Inflammatory macrophage treated with lipopolysaccharide for 4 hours (primary cell): ENCODE data around the gene NACC2.

Experiments
- DNase-seq: peaks from one replicate; pipeline ENCODE4 v3.0.0-alpha.2; 2020

The NACC2 gene

DNA sequence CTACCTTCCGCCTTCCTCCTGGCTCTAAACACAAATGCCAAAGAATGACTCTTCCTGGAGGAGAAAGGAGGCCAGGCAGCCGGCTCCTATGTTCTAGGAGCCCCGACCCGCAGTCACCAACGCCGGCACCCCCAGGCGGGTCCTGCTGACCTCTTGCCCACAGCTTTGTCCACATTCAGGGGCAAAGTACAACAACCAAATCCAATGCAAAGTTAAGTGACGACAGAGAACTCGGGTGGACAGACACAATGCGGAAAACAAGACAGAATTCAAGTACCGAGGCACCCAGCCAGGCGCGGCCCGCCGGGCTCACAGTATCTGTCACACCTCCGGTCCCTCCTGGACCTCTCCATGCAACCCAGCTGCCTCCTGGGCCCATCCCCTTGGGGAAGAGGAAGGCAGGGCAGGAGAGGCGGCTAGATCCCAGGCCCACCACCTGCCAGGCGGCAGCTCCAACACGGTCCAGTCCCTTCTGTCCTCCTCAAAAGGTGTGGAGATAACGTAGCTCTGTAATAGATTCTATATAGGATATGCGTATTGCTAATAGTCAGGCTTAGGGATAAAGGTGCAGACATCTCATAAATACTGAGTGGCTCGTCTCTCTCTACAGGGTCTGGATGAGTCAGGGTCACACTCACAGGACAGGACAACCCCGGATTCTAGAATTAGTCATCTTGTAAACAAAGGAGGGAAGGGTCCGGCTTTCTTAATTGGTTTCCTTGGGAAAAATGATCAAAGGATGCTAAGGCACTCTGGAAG, 87.0 kb downstream of the NACC2 start:
- DNase-seq: no peak

DNA sequence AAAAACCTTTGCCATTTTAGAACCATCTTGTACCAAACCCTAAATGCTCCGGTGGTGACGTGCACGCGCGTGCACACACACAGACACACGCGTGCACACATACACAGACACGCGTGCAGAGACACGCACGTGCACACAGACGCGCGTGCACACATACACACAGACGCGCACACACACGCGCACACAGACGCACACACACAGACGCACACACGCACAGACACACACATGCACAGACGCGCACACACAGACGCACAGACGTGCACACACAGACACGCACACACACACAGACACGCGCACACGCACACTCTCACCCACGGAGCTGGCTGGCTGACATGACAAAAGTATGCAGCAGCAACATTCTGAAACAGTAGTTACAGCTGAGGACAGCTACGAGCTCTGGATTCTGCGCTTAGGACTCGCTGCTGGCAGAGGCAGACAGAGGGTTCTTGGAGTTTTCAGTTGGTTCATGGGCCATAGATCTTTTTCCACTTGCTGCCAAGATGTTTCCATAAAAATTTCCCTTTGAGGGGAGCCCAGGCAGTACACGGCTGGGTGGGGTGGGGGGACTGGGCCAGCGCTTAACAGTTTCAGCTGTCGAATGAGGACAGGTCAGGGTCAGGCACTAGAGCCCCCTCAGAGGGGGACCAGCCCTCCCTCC, 87.7 kb downstream of the NACC2 start:
- DNase-seq: no peak

DNA sequence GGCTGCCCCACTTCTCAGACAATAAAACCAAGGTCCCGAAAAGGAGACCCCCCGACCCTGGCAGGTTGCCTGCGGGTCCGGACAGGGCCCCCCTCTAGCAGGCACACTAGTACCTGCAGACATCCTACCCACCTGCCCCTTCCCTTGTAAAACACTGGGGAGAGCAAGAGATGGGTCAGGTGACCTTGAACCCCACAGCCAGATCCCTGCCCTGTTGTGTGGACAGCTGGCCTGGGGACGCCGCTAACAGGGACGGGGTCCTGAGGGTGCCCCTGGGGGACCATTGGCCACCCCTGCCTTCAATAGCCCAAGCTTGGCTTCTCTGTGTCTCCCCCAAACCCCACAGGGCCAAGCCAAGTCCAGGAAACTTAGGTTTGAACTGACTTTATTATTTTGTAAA, 88.9 kb downstream of the NACC2 start:
- DNase-seq: no peak

- no peak for DNase-seq
Measured at GRCh38 chr9:136004712-136005111, 90.4 kb downstream of the NACC2 start.

DNA sequence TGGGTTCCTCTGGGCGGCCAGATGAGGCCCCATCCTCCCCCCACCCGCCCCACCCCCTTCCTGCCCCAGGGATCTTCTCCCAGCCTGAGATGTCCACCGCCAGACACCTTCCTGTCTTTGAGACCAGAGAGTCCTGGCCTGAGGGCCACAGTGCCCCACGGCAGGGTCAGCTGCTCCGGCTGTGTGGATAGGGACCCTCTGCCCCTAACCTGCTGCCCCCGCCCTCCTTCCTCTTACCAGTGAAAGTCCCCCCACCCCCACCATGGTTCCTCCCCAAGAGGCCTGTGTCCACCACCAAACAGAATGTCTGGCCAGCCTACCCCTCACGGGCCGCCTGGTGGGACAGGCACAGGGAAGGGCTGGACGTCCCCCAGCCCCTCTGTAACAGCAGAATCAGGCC, 90.9 kb downstream of the NACC2 start:
- no peak for DNase-seq

- no peak for DNase-seq
Measured at GRCh38 chr9:136003411-136004218, 91.5 kb downstream of the NACC2 start.

DNA sequence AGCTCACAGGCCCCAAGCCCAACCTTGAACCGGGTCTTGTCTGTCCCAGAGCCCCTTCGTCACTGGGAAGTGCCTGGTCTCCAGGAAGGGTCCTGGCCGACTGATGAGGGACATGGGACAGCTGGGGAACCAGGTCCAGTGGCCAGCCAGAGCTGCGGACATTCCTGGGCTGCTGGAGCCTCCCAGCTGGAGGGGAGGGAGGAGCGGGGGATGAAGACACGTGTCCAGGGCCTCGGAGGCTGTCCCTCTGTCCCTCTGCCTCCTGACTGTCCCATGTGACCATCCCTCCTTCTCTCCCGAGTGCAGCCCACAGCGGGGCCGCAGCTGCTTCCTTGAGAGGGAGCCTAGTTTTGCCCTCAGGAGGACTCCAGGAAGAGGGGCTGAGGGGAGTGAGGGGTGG, 92.2 kb downstream of the NACC2 start:
- no peak for DNase-seq

DNA sequence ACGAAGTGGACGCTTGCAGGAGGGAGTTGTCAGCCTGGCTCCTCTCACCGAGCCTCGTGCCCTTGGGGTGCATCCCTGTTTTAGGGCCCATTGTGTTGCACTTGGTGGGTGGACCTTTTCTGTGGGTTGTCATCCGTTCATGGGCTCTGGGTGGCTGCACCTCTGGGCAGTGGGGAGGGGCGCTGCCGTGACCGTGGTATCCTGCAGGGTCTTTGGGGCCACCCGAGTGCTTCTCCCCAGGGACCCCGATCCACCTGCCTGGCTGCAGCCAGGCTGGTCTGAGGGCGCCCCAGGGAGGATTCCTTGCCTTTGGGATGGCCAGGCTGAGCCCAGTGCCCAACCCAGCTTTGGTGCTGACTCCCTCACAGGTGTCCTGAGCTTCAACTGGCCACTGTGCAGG, 92.9 kb downstream of the NACC2 start:
- no peak for DNase-seq

DNA sequence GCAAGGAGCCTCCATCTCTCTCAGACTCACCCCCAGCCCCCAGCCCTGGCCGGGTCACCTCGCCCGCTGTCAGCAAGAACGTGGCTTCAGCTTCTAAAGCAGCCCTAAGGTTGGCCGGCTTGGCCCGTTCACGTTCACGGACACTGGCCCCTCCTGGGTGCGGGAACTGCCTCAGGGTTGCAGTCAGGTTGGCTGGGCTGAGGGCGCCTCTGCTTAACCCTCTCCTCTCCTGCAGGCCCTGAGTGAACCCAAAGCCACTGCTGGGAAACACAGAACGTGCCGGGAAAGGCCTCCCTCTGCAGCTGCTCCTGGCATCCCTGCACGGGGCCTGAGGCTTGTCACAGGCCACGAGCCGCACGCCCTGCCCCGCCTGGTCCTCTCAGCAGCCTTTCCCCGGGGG, 93.9 kb downstream of the NACC2 start:
- DNase-seq: no peak

- DNase-seq: no peak
Measured at GRCh38 chr9:135998410-135999071, 96.5 kb downstream of the NACC2 start.

DNA sequence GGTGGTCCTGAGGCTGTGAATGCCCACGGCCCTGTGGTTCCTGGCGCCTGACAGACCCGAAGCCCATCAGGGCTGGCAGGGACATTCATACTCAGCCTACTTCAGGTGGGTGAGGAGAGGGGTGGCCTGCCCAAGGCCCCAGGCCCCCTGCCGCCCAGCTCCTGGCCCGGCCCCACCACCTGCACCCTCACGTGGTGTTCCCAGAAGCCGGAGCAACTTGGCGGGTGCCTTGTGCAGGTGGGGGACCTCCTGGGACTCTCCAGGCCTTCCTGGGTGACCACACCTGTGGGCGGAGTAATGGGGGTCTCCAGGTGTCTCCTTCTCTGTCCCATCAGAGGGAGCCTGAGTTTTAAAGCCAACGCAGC, 97.1 kb downstream of the NACC2 start:
- DNase-seq: no peak

DNA sequence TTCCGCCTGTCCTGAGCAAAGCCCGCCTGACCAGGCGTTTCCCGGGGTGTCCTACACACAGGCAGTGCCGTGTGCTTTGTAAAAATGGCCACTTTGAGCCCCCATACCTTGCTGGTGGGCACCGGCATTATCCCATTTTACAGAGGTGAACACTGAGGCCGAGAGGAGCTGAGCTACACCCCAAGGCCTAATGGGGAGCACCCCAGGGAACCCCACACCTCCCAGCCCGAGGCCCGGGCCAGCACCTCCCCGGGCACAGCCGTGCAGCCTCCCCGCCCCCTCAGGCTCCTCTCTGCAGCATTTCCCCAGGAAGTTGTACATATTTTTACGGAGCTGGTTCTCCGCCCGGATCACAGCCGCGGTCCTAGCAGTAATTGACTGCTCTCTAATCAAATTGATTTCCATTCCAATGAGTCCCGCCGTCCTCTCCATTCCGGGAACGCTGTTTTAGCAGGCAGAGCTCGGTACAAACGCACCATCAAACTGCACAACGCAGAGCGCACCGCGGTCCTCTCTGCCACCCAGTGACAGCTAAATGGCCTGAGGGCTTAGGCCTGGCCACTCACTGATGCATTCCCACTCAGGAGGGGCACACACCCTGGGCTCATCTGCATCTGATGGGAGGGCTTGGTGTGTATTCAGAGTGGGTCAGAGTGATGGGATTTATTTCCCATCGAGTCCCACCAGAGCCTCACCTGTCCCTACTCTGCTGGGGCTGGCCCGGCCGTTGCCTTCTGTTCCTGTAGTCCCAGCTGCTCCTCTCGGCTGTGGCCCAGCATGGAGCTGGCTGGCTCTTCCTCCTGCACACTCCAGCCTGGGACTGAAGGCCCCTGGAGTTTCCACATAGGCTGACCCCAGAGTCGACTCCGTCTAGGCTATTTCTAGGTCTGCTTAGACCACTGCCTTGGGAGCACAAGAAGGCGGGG, 97.7 kb downstream of the NACC2 start:
- DNase-seq: no peak

GRCh38 chr9:135995816-135996215, 99.3 kb downstream of the NACC2 start:
- DNase-seq: no peak

DNA sequence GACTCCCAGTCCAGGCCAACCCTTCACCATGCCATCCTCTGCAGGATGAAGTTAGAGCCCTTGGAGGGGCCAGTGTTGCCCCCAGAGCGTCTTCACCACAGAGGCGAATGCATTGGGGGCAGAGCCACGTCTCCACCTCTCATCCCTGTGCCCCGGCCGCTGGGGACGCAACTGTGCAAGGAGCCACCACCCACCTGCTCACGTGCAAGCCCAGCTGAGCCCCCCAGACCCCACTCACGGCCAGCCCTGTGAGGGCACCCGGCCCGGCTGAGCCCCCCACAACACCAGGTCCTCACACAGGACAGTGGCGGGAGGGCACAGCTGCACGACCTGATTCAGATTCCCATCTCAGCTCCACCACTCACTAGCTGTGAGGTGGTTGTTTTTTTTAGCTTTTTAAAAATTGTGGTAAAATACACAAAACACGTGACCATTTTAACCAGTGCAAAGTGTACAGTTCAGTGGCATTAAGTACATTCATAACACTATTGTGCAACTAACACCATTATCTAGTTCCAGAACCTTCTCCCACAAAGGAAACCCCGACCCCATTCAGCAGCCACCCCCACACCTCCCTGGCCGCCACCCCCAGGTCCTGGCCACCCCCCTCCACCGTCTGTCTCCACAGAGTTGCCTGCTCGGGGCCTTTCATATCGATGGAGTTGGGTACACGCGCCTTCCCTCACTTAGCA, 100.4 kb downstream of the NACC2 start:
- no peak for DNase-seq

DNA sequence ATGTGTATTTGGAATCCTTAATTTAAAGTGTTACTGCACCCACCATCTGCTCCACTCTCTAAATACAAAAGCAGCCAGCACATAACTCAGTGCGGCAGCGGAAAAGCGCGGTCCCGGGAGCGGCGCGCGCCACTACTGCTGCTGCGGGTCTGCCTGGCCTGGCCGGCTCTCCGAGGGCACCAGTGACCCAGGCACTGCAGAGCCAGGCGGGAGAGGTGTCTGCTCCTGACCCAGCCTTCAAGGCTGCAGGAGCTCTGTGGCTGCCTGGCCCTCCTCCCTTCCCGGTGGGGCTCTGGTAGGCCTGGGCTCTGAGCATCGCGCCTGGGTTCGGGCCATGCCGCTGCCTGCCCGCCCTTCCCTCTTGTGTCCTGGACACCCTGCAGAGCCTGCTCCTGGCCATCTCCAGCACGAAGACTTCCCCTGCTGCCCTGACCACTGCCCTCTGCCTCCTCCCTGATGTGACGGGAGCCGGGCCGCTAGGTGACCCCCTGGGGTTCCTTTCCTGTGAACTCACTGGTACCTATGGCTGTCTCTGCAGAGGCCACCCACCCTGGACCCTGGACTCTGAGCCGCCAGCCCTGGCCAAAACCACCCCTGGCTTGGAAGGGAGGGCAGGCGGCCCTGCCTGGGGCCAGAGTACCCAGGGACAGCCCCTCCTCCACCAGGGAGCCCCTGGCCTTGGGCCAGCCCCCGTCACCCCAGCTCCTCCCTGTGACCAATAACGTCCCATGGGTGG, 101.2 kb downstream of the NACC2 start:
- DNase-seq: no peak

- DNase-seq: no peak
Measured at GRCh38 chr9:135993409-135993742, 101.7 kb downstream of the NACC2 start.

DNA sequence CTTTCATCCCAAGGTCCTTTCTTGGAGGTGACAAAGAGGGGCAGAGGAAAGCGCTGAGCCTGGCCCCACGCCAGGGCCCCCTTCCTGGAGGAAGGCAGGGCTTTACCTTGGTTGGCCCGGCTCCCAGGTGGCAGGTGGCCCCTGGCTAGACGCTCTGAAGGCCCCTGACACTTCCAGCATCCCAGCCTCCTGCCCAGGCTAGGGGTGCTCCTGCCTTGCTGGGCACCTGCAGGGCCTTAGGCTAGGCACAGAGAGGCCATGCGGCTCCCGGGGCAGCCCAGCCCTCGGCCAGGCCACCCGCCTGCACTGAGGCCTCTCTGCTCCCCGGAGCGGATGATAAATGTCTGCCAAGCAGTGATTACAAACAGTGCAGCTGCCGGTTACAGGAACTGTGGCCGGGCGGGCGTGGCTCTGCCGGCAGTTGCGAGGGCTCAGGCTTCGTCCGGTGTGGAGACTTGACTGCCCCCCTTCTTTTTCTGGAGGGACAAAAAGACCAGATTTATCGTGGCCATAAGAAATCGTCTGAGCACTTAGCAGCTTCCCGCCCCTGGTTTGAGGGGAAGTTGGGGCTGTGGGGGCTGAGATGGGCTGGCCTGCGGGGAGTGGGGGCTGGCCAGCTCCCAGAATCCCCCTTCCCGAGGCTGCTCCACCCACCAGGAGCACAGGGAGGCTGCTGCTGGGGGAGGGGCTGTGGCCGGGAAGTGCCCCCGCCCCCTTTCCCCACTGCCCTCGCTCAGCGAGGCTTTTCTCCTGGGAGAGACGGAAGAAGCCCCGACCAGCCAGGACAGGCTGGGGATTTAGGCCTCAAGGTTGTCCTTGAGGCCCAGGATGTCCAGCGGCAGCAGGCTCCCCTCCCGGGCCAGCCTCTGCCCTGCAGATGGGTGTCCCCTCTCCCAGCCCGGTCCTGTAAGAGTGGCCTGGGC, 102.3 kb downstream of the NACC2 start:
- peak; percentile 77 for DNase-seq

GRCh38 chr9:135991771-135992170, 103.3 kb downstream of the NACC2 start:
- DNase-seq: no peak

GRCh38 chr9:135990468-135991429, 104.3 kb downstream of the NACC2 start:
- peak; percentile 36 for DNase-seq
